Measurements from ENCODE around the gene KLHL40.

The KLHL40 gene

DNA sequence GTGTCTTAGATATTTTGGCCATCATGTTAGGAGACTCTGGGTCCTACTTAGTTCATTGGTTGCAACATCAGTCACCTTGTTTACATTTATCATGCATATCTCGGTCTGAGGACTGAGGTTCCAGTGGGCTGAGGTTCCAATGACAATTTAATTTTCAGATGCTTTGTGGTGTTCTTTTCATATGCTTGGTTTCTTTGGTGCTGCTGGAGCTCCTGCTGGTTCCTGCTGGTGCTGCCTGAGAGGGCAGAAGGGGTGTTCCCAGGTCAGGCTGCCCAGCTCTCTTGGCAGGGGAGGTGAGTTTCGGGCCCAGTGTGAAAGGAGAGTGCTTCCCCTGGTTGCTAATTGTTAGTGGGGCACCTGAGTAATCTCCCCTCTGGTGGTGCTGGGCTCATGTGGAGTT lies 6.9 kb upstream of the KLHL40 start:
- Histone ChIP-seq H4K20me1 (ENCODE audit: insufficient read depth, low read length) (no peaks in the 10 kb centered on the region), H3K9me2 (replicated peaks; ENCODE audit: insufficient read depth, low read length) (no peaks in the 10 kb centered on the region), H3K4me1 (ENCODE audit: low read length) (no peaks in the 10 kb centered on the region), H3K9me3 (replicated peaks; ENCODE audit: insufficient read depth, low read length) (no peaks in the 10 kb centered on the region), H3K4me2 (ENCODE audit: low read depth, low read length) (no peak overlapping the region), H3K9ac (ENCODE audit: low read length) (no peak overlapping the region), H2AFZ (ENCODE audit: low read length) (no peak overlapping the region), H3K27me3 (replicated peaks; ENCODE audit: insufficient read depth, low read length) (no peaks in the 10 kb centered on the region), H3F3A (ENCODE audit: insufficient read depth, low read length) (no peaks in the 10 kb centered on the region), H3K36me3 (replicated peaks; ENCODE audit: insufficient read depth, low read length) (no peaks in the 10 kb centered on the region), H3K79me2 (ENCODE audit: low read length) (no peaks in the 10 kb centered on the region), H3K27ac (ENCODE audit: low read length) (no peak overlapping the region), H3K4me3 (ENCODE audit: low read length) (no peak overlapping the region)
- DNase-seq = no peak
- no peak for TF ChIP-seq EZH2phosphoT487 (IDR thresholded peaks at IDR 0.05; ENCODE audit: low read length)
- no peak for TF ChIP-seq EZH2 (optimal IDR thresholded peaks at IDR 0.05; ENCODE audit: low read depth, low read length)
- TF ChIP-seq CTCF (IDR thresholded peaks at IDR 0.05; ENCODE audit: low read length) = no peak

DNA sequence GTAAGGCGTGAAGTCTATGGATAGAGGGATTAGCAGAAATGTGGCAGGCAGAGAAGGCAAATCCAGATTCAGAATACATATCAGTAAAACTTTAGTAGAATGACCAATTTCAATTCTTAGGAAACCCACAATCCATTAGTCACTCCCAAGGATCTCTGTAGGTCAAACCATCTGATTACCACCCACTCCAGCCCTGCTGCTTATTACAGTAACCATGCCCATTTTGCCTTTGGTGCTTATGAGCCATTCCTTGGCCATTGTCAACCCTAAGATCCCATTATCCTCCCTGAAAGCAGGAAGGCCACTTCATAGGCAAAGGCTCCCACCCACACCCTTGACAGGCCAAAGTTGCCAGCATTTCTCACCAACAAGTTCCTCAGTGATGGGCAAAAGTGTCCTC lies 5.1 kb upstream of the KLHL40 start:
- H2AFZ ChIP-seq (ENCODE audit: low read length) = no peak overlapping the region
- no peak overlapping the region for H3K27ac ChIP-seq (ENCODE audit: low read length)
- no peak overlapping the region for H3K9ac ChIP-seq (ENCODE audit: low read length)
- H3F3A ChIP-seq (ENCODE audit: insufficient read depth, low read length) = no peaks in the 10 kb centered on the region
- no peaks in the 10 kb centered on the region for H3K27me3 ChIP-seq (replicated peaks; ENCODE audit: insufficient read depth, low read length)
- no peaks in the 10 kb centered on the region for H3K4me1 ChIP-seq (ENCODE audit: low read length)
- H3K4me2 ChIP-seq (ENCODE audit: low read depth, low read length) = no peak overlapping the region
- H3K4me3 ChIP-seq (ENCODE audit: low read length) = no peak overlapping the region
- H3K9me3 ChIP-seq (replicated peaks; ENCODE audit: insufficient read depth, low read length) = no peaks in the 10 kb centered on the region
- H3K79me2 ChIP-seq (ENCODE audit: low read length) = no peaks in the 10 kb centered on the region
- H3K36me3 ChIP-seq (replicated peaks; ENCODE audit: insufficient read depth, low read length) = no peaks in the 10 kb centered on the region
- TF ChIP-seq EZH2phosphoT487 (IDR thresholded peaks at IDR 0.05; ENCODE audit: low read length) = no peak
- TF ChIP-seq EZH2 (optimal IDR thresholded peaks at IDR 0.05; ENCODE audit: low read depth, low read length) = no peak
- no peak for TF ChIP-seq CTCF (IDR thresholded peaks at IDR 0.05; ENCODE audit: low read length)
- DNase-seq = no peak
- H4K20me1 ChIP-seq (ENCODE audit: insufficient read depth, low read length) = no peaks in the 10 kb centered on the region
- no peaks in the 10 kb centered on the region for H3K9me2 ChIP-seq (replicated peaks; ENCODE audit: insufficient read depth, low read length)

DNA sequence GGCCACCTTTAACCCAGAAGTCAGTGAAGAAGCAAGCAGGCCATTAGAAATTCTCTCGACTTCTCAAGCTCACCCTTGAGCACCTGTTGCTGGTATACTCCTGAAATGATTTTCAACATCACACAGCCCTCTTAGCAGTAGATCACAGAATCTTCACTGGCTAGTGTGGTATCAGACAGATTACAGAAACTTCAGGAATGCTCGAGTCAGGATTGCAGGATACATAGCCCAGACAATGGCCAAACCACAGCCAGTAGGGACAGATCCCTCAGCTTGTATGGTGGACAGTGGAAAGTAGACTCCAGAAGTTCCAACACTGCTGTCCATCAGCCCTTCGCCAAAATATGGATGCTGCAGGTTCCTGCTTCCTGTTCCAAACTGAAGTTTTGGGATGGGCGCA lies 4.5 kb upstream of the KLHL40 start:
- no peak overlapping the region for H3K4me3 ChIP-seq (ENCODE audit: low read length)
- no peaks in the 10 kb centered on the region for H3K27me3 ChIP-seq (replicated peaks; ENCODE audit: insufficient read depth, low read length)
- H3K9me3 ChIP-seq (replicated peaks; ENCODE audit: insufficient read depth, low read length) = no peaks in the 10 kb centered on the region
- H4K20me1 ChIP-seq (ENCODE audit: insufficient read depth, low read length) = no peaks in the 10 kb centered on the region
- TF ChIP-seq EZH2phosphoT487 (IDR thresholded peaks at IDR 0.05; ENCODE audit: low read length) = no peak
- TF ChIP-seq EZH2 (optimal IDR thresholded peaks at IDR 0.05; ENCODE audit: low read depth, low read length) = no peak
- TF ChIP-seq CTCF (IDR thresholded peaks at IDR 0.05; ENCODE audit: low read length) = no peak
- no peaks in the 10 kb centered on the region for H3K36me3 ChIP-seq (replicated peaks; ENCODE audit: insufficient read depth, low read length)
- H2AFZ ChIP-seq (ENCODE audit: low read length) = no peak overlapping the region
- no peak for DNase-seq
- no peaks in the 10 kb centered on the region for H3K4me1 ChIP-seq (ENCODE audit: low read length)
- no peaks in the 10 kb centered on the region for H3F3A ChIP-seq (ENCODE audit: insufficient read depth, low read length)
- H3K4me2 ChIP-seq (ENCODE audit: low read depth, low read length) = no peak overlapping the region
- H3K79me2 ChIP-seq (ENCODE audit: low read length) = no peaks in the 10 kb centered on the region
- H3K27ac ChIP-seq (ENCODE audit: low read length) = no peak overlapping the region
- no peak overlapping the region for H3K9ac ChIP-seq (ENCODE audit: low read length)
- no peaks in the 10 kb centered on the region for H3K9me2 ChIP-seq (replicated peaks; ENCODE audit: insufficient read depth, low read length)
